NK-92 (cell line): Measurements from ENCODE around the gene PCMT1.
"Not testable (repeated sequence)": the region's sequence is repeated elsewhere in the genome, so short reads cannot be mapped to it uniquely, and the experiment has no call there.

Experiments used
- DNase-seq: peaks from one replicate; lab custom pipeline; 2025; ENCODE audit not compliant: unreplicated experiment; lab: John Stamatoyannopoulos, UW

PCMT1 gene

GRCh38 chr6:149852881-149853280, 103.3 kb downstream of the PCMT1 start:
- no peak for DNase-seq

GRCh38 chr6:149854017-149854416, 104.5 kb downstream of the PCMT1 start:
- not testable (repeated sequence) for DNase-seq

DNA sequence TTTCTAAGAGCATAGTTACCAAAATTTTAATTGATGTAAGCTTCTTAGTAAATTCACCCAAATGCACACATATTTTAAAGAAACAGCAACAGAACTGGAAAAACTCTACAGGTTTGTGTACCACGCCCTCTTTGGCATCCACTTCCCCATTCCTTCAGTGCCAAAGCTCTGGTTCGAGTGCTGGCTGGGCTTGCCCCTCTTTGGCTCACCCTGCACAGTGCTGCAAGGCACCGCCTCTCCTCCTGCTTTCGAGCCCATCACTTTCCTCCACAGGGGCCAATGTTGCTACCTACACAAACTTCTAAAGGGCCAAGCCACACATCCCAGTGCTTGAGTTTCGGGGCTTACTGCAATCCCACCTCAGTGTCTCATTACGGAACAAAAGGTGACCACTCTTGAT, 105.0 kb downstream of the PCMT1 start:
- no peak for DNase-seq

DNA sequence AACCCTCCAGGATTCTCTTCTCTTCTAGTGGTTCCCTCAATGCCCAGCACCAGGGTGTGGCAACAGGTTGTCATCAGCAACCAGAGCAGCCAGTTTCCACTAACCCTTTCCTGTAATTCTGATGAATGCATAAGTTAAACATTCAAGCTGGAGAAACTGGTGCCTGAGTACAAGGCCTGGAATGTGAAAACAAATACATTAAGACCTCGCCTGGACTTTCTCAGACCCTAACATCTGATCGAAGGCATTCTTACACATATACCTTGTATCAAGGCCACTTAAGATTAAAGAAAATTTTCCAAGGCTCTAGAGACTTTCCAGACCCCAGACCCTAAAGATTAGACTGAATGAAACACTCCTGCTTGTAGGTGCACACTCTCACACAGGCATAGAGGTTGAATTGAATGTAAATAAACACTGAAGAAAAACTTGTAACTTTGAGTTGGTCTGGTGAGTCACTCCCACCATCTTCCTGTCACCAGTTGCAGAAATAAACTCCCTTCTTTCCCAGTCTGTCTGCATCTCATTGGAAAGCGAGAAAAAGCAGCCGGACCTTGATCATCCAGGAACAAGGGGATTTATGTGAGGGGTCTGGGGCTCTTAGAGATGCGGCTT, 105.6 kb downstream of the PCMT1 start:
- no peak for DNase-seq

- no peak for DNase-seq
These were observed 106.2 kb downstream of the PCMT1 start for GRCh38 chr6:149855741-149856140.

- DNase-seq: no peak
These were observed 106.9 kb downstream of the PCMT1 start for GRCh38 chr6:149856256-149856994.

DNA sequence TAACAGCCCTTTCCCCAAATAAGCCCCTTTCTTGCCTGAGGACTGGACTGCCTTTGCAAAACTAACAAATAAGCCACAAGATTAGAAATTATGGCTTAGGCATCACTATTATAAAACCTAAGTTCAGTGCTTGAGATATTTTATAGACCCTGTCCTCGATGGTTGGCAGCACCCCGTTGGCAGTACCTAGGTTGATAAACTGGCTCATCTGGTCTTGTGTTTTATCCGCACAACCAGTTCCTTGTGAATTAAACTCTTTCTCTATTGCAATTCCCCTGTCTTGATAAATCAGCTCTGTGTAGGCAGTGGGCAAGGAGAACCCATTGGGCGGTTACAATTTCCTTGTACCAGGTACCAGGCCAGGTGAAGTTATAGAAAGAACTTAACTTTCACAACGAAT, 108.0 kb downstream of the PCMT1 start:
- no peak for DNase-seq

DNA sequence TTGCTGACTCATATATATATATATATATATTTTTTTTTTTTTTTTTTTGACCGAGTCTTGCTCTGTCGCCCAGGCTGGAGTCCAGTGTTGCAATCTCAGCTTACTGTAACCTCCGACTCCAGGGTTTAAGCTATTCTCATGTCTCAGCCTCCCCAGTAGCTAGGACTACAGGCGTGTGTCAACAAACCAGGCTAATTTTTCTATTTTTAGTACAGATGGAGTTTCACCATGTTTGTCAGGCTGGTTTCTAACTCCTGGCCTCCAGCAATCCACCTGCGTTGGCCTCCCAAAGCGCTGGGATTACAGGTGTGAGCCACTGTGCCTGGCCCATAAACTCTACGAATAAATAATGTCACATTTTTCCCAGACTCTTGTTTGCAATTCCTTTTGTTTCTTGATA, 109.8 kb downstream of the PCMT1 start:
- DNase-seq: no peak

GRCh38 chr6:149859938-149860337, 110.4 kb downstream of the PCMT1 start:
- no peak for DNase-seq

- DNase-seq: no peak
These were observed 110.9 kb downstream of the PCMT1 start for GRCh38 chr6:149860513-149860833.
